Ascending aorta (tissue), 2 donors: ENCODE data around the gene KDM6A. TPM values are rescaled to one million over a fixed set of nuclear protein-coding genes. Genes with fewer than 3 reads are reported as not detected.

Experiments used
- DNase-seq, 2 donors: peaks; one replicate each; pipeline ENCODE4 v3.0.0-alpha.2; 2019; ENCODE audit warnings: low spot score in 2 of 2
- H3K27ac ChIP-seq, 2 donors: fragments of 200-600 bp; sonication (generic); one replicate each; pipeline ENCODE4 v1.5.1; 2016 to 2017; ENCODE audit warnings: mild to moderate bottlenecking in 1 of 2
- H3K27me3 ChIP-seq: fragments of 200-600 bp; sonication (generic); one replicate; pipeline ENCODE4 v1.5.1; 2017
- H3K36me3 ChIP-seq, 2 donors: fragments of 200-600 bp; sonication (generic); one replicate each; pipeline ENCODE4 v1.5.1; 2016
- H3K4me1 ChIP-seq, 2 donors: fragments of 200-600 bp; sonication (generic); one replicate each; pipeline ENCODE4 v1.5.1; 2016 to 2017; ENCODE audit warnings: mild to moderate bottlenecking in 1 of 2
- H3K4me3 ChIP-seq, 2 donors: fragments of 200-600 bp; sonication (generic); one replicate each; pipeline ENCODE4 v1.5.1; 2016 to 2017; ENCODE audit warnings: mild to moderate bottlenecking in 1 of 2
- H3K9me3 ChIP-seq, 2 donors: fragments of 200-600 bp; sonication (generic); one replicate each; pipeline ENCODE4 v1.5.1; 2016
- CTCF ChIP-seq, 3 experiments: fragments of 200-600 bp in 2 of 3; fragments of 450-650 bp in 1 of 3; sonication (generic) in 2 of 3; IDR thresholded peaks; one replicate each; pipeline ENCODE4 v1.5.1; 2016 to 2019; ENCODE audit warnings: antibody characterized with exemption in 3 of 3, mild to moderate bottlenecking in 1 of 3, moderate library complexity in 1 of 3
- intact Hi-C: fragments of 100-400 bp; cut with DNase I; formaldehyde crosslinking; loops from one replicate; pipeline ENCODE4 v1.15.1; 2023
- total RNA-seq: library from RNA; depleted of rRNA; stranded (reverse); fragments of >200 nt; gene quantifications from one replicate; pipeline ENCODE4 v1.1.0, GENCODE V29; 2016

The KDM6A gene
- total RNA-seq, 1 donor from 2014 or later = 16.3 TPM

- Histone ChIP-seq H3K9me3 (no peaks in the 10 kb centered on the region), H3K27me3 (no peaks in the 10 kb centered on the region), H3K4me1 (peaks cover 0 to 2% of the 10 kb centered on the region in 2 donors), H3K4me3 (no peak overlapping the region), H3K36me3 (no peaks in the 10 kb centered on the region), H3K27ac (no peak overlapping the region)
- intact Hi-C loops = no loop called here
- no peak for TF ChIP-seq CTCF (IDR thresholded peaks at IDR 0.05)
- DNase-seq = no peak
Observed at GRCh38 chrX:44951572-44952067, 78.6 kb downstream of the KDM6A start.

- H3K4me1 ChIP-seq = peaks cover 0 to 2% of the 10 kb centered on the region in 2 donors
- H3K4me3 ChIP-seq = no peak overlapping the region
- no peaks in the 10 kb centered on the region for H3K27me3 ChIP-seq
- no peaks in the 10 kb centered on the region for H3K36me3 ChIP-seq
- TF ChIP-seq CTCF (IDR thresholded peaks at IDR 0.05) = no peak
- H3K27ac ChIP-seq = no peak overlapping the region
- intact Hi-C loops = no loop called here
- no peaks in the 10 kb centered on the region for H3K9me3 ChIP-seq
- DNase-seq = no peak
Observed at GRCh38 chrX:44952329-44953027, 79.5 kb downstream of the KDM6A start.

GRCh38 chrX:44953734-44954502 lies 80.9 kb downstream of the KDM6A start:
- intact Hi-C loops = no loop called here
- Histone ChIP-seq H3K27ac (no peak overlapping the region), H3K4me1 (peaks cover 0 to 2% of the 10 kb centered on the region in 2 donors), H3K4me3 (no peak overlapping the region), H3K9me3 (no peaks in the 10 kb centered on the region), H3K36me3 (no peaks in the 10 kb centered on the region), H3K27me3 (no peaks in the 10 kb centered on the region)
- DNase-seq = no peak
- no peak for TF ChIP-seq CTCF (IDR thresholded peaks at IDR 0.05)

- Histone ChIP-seq H3K4me3 (no peak overlapping the region), H3K36me3 (no peaks in the 10 kb centered on the region), H3K27me3 (no peaks in the 10 kb centered on the region), H3K27ac (no peak overlapping the region), H3K4me1 (peaks cover 0 to 2% of the 10 kb centered on the region in 2 donors), H3K9me3 (no peaks in the 10 kb centered on the region)
- DNase-seq = no peak
- intact Hi-C loops = no loop called here
- TF ChIP-seq CTCF (IDR thresholded peaks at IDR 0.05) = no peak
Observed at GRCh38 chrX:44954562-44954961, 81.6 kb downstream of the KDM6A start.

- intact Hi-C loops = no loop called here
- no peaks in the 10 kb centered on the region for H3K9me3 ChIP-seq
- no peak for TF ChIP-seq CTCF (IDR thresholded peaks at IDR 0.05)
- no peaks in the 10 kb centered on the region for H3K4me1 ChIP-seq
- no peak for DNase-seq
- no peak overlapping the region for H3K27ac ChIP-seq
- peaks cover 0 to under 1% of the 10 kb centered on the region in 2 donors for H3K36me3 ChIP-seq
- H3K4me3 ChIP-seq = no peak overlapping the region
- H3K27me3 ChIP-seq = no peaks in the 10 kb centered on the region
Observed at GRCh38 chrX:44957848-44958247, 84.9 kb downstream of the KDM6A start.
